Activated naive CD8-positive, alpha-beta T cell treated with anti-CD3 and anti-CD28 coated beads for 36 hours (primary cell): Measurements from ENCODE around the gene KDSR. TPM values are rescaled to one million over a fixed set of nuclear protein-coding genes. Genes with fewer than 3 reads are reported as not detected.
A peak's percentile ranks its signal among the peaks of the same experiment; 100 is the strongest.

ENCODE experiments used
- DNase-seq: peaks from one replicate; pipeline ENCODE4 v3.0.0; 2021
- H3K27ac Mint-ChIP-seq: one replicate; pipeline ENCODE4 v1.8.0; 2022; ENCODE audit warnings: mild to moderate bottlenecking, moderate library complexity, mixed read lengths
- H3K27me3 Mint-ChIP-seq: one replicate; pipeline ENCODE4 v1.8.0; 2022; ENCODE audit warnings: mild to moderate bottlenecking, mixed read lengths
- H3K36me3 Mint-ChIP-seq: one replicate; pipeline ENCODE4 v1.8.0; 2021; ENCODE audit warnings: mild to moderate bottlenecking, mixed read lengths
- H3K4me1 Mint-ChIP-seq: one replicate; pipeline ENCODE4 v1.8.0; 2021; ENCODE audit warnings: mixed read lengths
- H3K4me3 Mint-ChIP-seq: one replicate; pipeline ENCODE4 v1.8.0; 2022; ENCODE audit warnings: mild to moderate bottlenecking, moderate library complexity, mixed read lengths
- H3K9me3 Mint-ChIP-seq: one replicate; pipeline ENCODE4 v1.8.0; 2022; ENCODE audit warnings: mixed read lengths
- total RNA-seq, 2 experiments: library from RNA; stranded (reverse); gene quantifications; one replicate each; pipeline ENCODE4 v1.2.3, GENCODE V29; 2021

The KDSR gene
- total RNA-seq, 2 experiments from 2014 or later: 50.5 to 55.8 TPM

DNA sequence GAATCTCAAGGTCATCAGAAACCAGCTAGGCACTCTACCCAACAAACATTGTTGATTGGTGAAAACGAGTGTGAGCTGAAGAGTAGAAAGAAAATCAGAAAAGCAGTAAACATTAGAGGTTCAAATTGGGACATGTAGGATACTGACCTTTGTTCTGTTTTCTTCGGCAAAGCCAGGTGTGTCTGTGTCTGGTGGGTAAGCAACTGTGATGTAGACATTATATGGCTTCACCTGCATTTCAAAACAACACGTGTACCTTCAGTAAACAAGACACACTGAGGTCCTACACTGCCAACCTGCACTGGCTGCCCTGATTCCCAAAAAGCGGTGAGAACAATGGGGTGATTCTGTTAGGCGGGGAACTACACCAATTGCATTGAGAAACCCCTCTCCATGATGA is 22.7 kb downstream of the KDSR start:
- Mint-ChIP-seq H3K36me3 (peaks cover 28% of the 10 kb centered on the region), H3K4me1 (no peaks in the 10 kb centered on the region)

DNA sequence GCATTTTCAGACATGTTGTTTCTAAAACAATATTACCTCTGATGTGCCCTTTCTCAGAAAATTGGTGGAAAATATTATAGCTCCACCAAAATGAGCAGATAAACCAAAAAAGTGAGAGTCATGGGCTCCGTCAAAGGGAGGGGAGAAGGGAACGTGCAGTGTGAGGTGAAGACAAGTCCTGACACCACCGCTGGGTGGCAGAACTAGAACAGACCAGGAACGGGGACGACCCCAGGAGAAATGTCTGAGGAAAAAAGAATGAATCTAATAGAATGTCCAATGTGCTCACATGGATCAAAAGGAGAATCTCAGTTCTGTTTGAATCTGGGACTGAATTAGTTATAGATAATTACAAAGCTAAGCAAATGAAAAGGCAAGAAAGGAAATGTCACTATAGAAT is 24.8 kb downstream of the KDSR start:
- Mint-ChIP-seq H3K9me3 (no peaks in the 10 kb centered on the region), H3K36me3 (peaks cover 29% of the 10 kb centered on the region), H3K4me3 (no peak overlapping the region), H3K4me1 (no peaks in the 10 kb centered on the region), H3K27me3 (no peaks in the 10 kb centered on the region), H3K27ac (no peak overlapping the region)
- DNase-seq: peak; percentile 22

More for the DNA sequence above, 22.7 kb downstream of the KDSR start:
- no peak for DNase-seq
- Mint-ChIP-seq H3K27ac (no peak overlapping the region), H3K27me3 (no peaks in the 10 kb centered on the region), H3K9me3 (no peaks in the 10 kb centered on the region), H3K4me3 (no peak overlapping the region)

DNA sequence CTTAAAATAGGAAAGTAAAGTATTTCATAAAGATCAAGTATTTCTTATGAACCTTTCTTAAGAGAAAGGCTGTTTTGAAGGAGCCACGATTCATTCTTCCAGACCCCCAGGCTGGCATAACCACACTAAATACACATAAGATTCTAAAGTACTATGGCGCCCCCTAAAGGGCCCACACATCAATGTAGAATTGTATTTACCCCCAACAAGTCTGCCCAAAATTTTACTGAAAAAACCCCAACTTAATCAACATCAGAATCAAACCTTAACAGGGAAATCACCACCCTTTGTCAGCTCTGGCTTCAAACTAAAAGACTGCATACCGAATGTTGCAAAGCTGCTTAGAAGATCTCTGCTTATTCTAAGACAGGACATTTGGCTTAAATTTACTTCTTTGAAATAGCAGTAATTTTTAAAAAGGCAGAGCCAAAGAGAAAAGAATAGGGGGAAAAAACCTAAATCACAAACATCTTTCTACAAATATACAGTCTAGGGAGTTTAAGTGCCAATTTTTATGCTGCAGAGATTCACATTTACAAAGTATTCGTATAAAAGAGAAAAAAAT is 27.0 kb downstream of the KDSR start:
- Mint-ChIP-seq H3K4me3 (no peak overlapping the region), H3K4me1 (peaks cover 7% of the 10 kb centered on the region), H3K9me3 (no peaks in the 10 kb centered on the region), H3K36me3 (peaks cover 29% of the 10 kb centered on the region), H3K27ac (peak overlapping the region; percentile 4), H3K27me3 (no peaks in the 10 kb centered on the region)
- DNase-seq: no peak

DNA sequence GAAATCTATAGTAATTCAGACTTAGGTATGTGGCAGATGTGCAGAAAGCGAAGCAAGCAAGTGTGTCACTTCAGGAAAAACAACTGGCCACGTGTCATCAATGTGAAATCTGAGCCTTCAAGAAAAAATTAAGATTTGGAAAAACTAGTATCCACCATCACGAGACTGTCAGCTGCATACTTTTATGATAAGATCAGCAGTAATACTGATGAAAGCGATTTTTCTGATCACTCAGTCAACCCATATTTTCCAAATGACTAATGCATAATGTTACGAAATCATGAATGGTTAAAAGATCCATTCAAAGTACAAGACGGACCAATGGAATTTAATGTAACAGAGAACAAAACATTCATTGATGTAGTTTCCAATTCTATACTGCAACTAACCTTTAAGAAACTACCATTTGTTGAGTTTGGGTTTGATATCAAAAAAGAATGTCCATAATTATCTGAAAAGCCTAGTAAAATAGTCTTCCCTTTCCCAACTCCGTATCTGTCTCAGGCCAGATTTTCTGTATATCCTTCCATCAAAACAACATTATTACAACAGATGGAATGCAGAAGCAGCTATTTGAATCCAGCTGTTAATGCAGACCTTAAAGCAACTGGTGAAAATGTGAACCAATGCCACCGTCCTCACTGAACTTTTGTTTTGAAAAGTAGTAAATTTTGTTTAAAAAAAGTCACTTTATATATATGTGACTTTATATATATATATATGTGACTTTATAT is 30.5 kb downstream of the KDSR start:
- H3K4me3 Mint-ChIP-seq: no peak overlapping the region
- no peak overlapping the region for H3K27ac Mint-ChIP-seq
- H3K27me3 Mint-ChIP-seq: no peaks in the 10 kb centered on the region
- no peaks in the 10 kb centered on the region for H3K9me3 Mint-ChIP-seq
- no peak for DNase-seq
- H3K4me1 Mint-ChIP-seq: peaks cover 7% of the 10 kb centered on the region
- H3K36me3 Mint-ChIP-seq: peaks cover 29% of the 10 kb centered on the region

GRCh38 chr18:63331105-63331504 is 35.9 kb downstream of the KDSR start:
- H3K36me3 Mint-ChIP-seq: peaks cover 13% of the 10 kb centered on the region
- no peaks in the 10 kb centered on the region for H3K27me3 Mint-ChIP-seq
- no peak for DNase-seq
- no peaks in the 10 kb centered on the region for H3K9me3 Mint-ChIP-seq
- peaks cover under 1% of the 10 kb centered on the region for H3K4me1 Mint-ChIP-seq
- H3K4me3 Mint-ChIP-seq: no peak overlapping the region
- H3K27ac Mint-ChIP-seq: no peak overlapping the region

DNA sequence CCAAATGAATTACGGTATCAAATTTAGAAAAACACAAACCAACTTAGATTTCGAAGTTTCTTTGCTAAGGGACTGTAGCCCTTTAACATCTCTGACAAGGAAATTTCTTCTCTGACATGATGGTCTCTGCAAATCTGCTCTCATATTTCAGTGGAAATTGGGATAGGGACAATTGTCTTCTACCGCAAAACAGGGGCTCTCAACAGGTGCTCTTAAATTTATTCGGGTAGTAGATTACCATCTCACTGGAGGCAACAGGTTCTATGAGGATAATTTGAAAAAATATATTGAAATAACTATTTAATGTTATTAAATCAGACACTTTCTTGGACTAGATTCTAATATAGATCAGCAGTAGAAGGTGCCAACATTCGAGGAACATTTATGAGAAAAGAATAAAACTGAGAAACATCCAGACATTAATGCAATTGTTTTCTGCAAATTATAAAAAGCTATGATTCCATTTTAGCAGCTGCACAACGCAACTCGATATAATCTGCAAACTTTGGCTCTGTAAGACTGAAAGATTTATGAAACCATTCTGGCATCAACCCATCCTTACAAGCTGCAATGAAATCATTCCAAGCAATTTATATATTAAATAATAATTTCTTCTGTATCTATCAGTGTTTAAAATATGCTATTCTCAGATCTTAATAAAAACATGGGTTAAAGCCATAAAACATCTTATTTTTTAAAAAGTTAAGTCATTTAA is 37.4 kb downstream of the KDSR start:
- no peaks in the 10 kb centered on the region for H3K27me3 Mint-ChIP-seq
- no peak for DNase-seq
- peaks cover 11% of the 10 kb centered on the region for H3K36me3 Mint-ChIP-seq
- no peaks in the 10 kb centered on the region for H3K4me1 Mint-ChIP-seq
- H3K4me3 Mint-ChIP-seq: no peak overlapping the region
- H3K27ac Mint-ChIP-seq: no peak overlapping the region
- no peaks in the 10 kb centered on the region for H3K9me3 Mint-ChIP-seq

- Mint-ChIP-seq H3K36me3 (peaks cover 2% of the 10 kb centered on the region), H3K4me3 (no peak overlapping the region), H3K27ac (no peak overlapping the region), H3K4me1 (peaks cover 14% of the 10 kb centered on the region), H3K27me3 (no peaks in the 10 kb centered on the region), H3K9me3 (no peaks in the 10 kb centered on the region)
- DNase-seq: no peak
Observed at GRCh38 chr18:63326011-63326410, 41.0 kb downstream of the KDSR start.

GRCh38 chr18:63325086-63325686 is 41.8 kb downstream of the KDSR start:
- H3K27ac Mint-ChIP-seq: no peak overlapping the region
- no peak overlapping the region for H3K4me3 Mint-ChIP-seq
- H3K36me3 Mint-ChIP-seq: no peaks in the 10 kb centered on the region
- DNase-seq: no peak
- no peaks in the 10 kb centered on the region for H3K27me3 Mint-ChIP-seq
- peaks cover 17% of the 10 kb centered on the region for H3K4me1 Mint-ChIP-seq
- no peaks in the 10 kb centered on the region for H3K9me3 Mint-ChIP-seq

DNA sequence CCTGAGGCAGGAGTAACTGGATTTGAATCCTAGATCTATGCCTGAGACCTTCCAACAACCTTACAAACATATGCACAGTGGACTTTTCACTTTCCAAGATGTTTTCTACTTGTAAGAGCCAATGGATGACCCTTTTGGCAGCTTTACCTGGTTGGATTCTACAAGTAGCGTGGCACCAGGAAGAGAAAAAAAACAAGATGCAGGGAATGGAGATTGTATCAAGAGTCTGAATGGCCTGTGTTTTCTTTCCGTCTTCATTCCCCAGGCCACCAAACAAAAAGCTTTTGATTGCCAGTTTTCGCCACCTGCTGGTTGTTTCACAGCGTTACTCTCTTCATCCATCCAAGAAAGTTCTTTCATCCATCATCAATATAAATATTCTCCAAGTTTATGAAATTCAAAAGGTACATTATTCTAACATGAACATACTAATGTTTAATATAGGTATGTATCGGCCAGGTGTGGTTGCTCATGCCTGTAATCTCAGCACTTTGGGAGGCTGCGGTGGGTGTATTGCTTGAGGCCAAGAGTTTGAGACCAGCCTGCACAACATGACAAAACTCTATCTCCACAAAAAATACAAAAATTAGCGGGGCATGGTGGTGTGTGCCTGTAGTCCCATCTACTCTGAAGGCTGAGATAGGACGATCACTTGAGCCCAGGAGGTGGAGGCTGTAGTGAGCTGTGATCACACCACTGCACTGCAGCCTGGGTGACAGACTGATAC is 43.9 kb downstream of the KDSR start:
- no peaks in the 10 kb centered on the region for H3K27me3 Mint-ChIP-seq
- H3K9me3 Mint-ChIP-seq: no peaks in the 10 kb centered on the region
- H3K36me3 Mint-ChIP-seq: peaks cover 8% of the 10 kb centered on the region
- H3K4me1 Mint-ChIP-seq: peaks cover 17% of the 10 kb centered on the region
- H3K27ac Mint-ChIP-seq: no peak overlapping the region
- no peak overlapping the region for H3K4me3 Mint-ChIP-seq
- peak; percentile 33 for DNase-seq

DNA sequence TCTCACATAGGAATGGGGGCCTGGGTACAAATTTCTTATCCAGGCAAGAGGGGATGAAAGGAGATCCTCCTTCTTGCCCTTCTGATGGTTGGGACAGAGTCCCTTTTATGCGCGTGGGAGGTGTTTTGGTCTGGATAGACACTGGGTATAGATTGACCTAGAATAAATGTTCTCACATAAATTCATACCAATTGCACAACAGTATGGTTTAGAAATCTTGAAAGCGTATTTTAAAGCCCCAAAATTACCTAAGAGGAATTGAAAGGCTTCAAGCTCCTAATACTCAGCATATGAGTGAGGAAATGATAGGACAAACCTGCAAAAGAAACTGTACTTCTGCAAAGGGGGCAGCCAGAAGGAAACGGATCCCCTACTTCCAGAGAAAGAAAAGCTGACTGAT is 44.8 kb downstream of the KDSR start:
- no peaks in the 10 kb centered on the region for H3K9me3 Mint-ChIP-seq
- no peaks in the 10 kb centered on the region for H3K27me3 Mint-ChIP-seq
- DNase-seq: no peak
- H3K36me3 Mint-ChIP-seq: peaks cover 16% of the 10 kb centered on the region
- H3K4me1 Mint-ChIP-seq: peaks cover 17% of the 10 kb centered on the region
- no peak overlapping the region for H3K27ac Mint-ChIP-seq
- no peak overlapping the region for H3K4me3 Mint-ChIP-seq

- H3K9me3 Mint-ChIP-seq: no peaks in the 10 kb centered on the region
- H3K4me3 Mint-ChIP-seq: peak overlapping the region; percentile 83
Observed at GRCh38 chr18:63321291-63321690, 45.7 kb downstream of the KDSR start.

GRCh38 chr18:63320975-63321265 is 46.1 kb downstream of the KDSR start:
- Mint-ChIP-seq H3K9me3 (no peaks in the 10 kb centered on the region), H3K4me3 (peak overlapping the region; percentile 83), H3K4me1 (peaks cover 18% of the 10 kb centered on the region), H3K27me3 (no peaks in the 10 kb centered on the region), H3K27ac (peak overlapping the region; percentile 94), H3K36me3 (peaks cover 27% of the 10 kb centered on the region)
- no peak for DNase-seq

More at GRCh38 chr18:63321291-63321690, 45.7 kb downstream of the KDSR start:
- DNase-seq: no peak
- no peaks in the 10 kb centered on the region for H3K27me3 Mint-ChIP-seq
- H3K36me3 Mint-ChIP-seq: peaks cover 25% of the 10 kb centered on the region
- H3K4me1 Mint-ChIP-seq: peaks cover 18% of the 10 kb centered on the region
- H3K27ac Mint-ChIP-seq: peak overlapping the region; percentile 94

GRCh38 chr18:63320123-63320974 is 46.7 kb downstream of the KDSR start:
- Mint-ChIP-seq H3K27me3 (no peaks in the 10 kb centered on the region), H3K36me3 (peaks cover 31% of the 10 kb centered on the region), H3K4me1 (peaks cover 20% of the 10 kb centered on the region), H3K9me3 (no peaks in the 10 kb centered on the region), H3K4me3 (peak overlapping the region; percentile 83), H3K27ac (peak overlapping the region; percentile 94)
- DNase-seq: peak; percentile 84
